GM23248 (cell line): ENCODE results near the gene CACHD1.
"Not testable (repeated sequence)": the region's sequence is repeated elsewhere in the genome, so short reads cannot be mapped to it uniquely, and the experiment has no call there.

ENCODE experiments used
- EZH2 ChIP-seq: fragments of 200-600 bp; sonication (generic); IDR thresholded peaks from 2 replicates; pipeline ENCODE4 v1.6.1; 2018; ENCODE audit warnings: antibody characterized with exemption, mild to moderate bottlenecking; ENCODE audit not compliant: insufficient read depth, poor library complexity, severe bottlenecking
- EZH2phosphoT487 ChIP-seq: fragments of 200-600 bp; sonication (generic); IDR thresholded peaks from 2 replicates; pipeline ENCODE4 v1.6.1; 2018; ENCODE audit warnings: antibody characterized with exemption, moderate library complexity, mild to moderate bottlenecking, low read depth; ENCODE audit not compliant: insufficient read depth

DNA sequence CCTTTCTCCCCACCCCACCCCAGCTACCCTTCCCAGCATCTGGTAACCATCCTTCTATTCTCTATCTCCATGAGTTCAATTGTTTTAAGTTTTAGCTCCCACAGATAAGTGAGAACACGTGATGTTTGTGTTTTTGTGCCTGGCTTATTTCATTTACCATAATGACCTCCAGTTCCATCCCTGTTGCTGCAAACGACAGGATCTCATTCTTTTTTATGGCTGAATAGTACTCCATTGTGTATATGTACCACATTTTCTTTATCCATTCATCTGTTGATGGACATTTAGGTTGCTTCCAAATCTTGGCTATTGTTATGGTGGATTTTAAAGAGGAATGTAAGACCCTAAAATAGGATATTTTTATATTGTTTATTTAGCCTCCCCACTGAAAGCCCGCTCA is 232.7 kb downstream of the CACHD1 start:
- not testable (repeated sequence) for TF ChIP-seq EZH2, EZH2phosphoT487
